GM12878 (cell line): Measurements from ENCODE around the gene C1orf141.

ENCODE experiments used
- BCL11A ChIP-seq: IDR thresholded peaks from 2 replicates; pipeline ENCODE4 v1.6.1; 2011; ENCODE audit warnings: low read depth, low read length
- CTCF ChIP-seq, 3 experiments: IDR thresholded peaks in 2 of 3; conservative IDR thresholded peaks in 1 of 3; 2 replicates each; pipeline ENCODE4 v1.5.1; 2011; ENCODE audit warnings: low read depth in 3 of 3, low read length in 3 of 3, mild to moderate bottlenecking in 3 of 3, control low read depth in 2 of 3, moderate library complexity in 2 of 3, inconsistent platforms in 1 of 3, mixed read lengths in 1 of 3; ENCODE audit not compliant: control insufficient read depth in 2 of 3, insufficient read depth in 1 of 3; ENCODE audit errors: extremely low read depth in 1 of 3
- MTA3 ChIP-seq: IDR thresholded peaks from 2 replicates; pipeline ENCODE4 v1.6.1; 2012; ENCODE audit warnings: low read length, inconsistent platforms, borderline replicate concordance

GRCh38 chr1:67114162-67114561, 20.6 kb downstream of the C1orf141 start:
- TF ChIP-seq CTCF (IDR thresholded peaks at IDR 0.05 in 2 of 3, conservative IDR thresholded peaks at IDR 0.05 in 1 of 3; ENCODE audit: control insufficient read depth in 2 of 3, extremely low read depth in 1 of 3, insufficient read depth in 1 of 3, low read depth in 3 of 3, low read length in 3 of 3) (no peak), MTA3 (no peak), BCL11A (no peak)
